Right renal cortex interstitium (tissue), 3 donors: Measurements from ENCODE around the gene CCND3. TPM values are rescaled to one million over a fixed set of nuclear protein-coding genes. Genes with fewer than 3 reads are reported as not detected.
"Not testable (repeated sequence)": the region's sequence is repeated elsewhere in the genome, so short reads cannot be mapped to it uniquely, and the experiment has no call there.

Experiments used
- DNase-seq, 3 donors: peaks; one replicate each; pipeline ENCODE4 v3.0.0-alpha.2; 2013; ENCODE audit warnings: low read depth in 3 of 3, low spot score in 2 of 3
- polyA plus RNA-seq, 3 donors: library from polyadenylated mRNA; unstranded; fragments of 120-200 nt; gene quantifications; one replicate each; pipeline ENCODE4 v1.2.1, GENCODE V29; 2013; ENCODE audit not compliant: insufficient read length in 3 of 3

The CCND3 gene
- polyA plus RNA-seq, 3 donors = 21.2 to 27.1 (median 22.9) TPM

DNA sequence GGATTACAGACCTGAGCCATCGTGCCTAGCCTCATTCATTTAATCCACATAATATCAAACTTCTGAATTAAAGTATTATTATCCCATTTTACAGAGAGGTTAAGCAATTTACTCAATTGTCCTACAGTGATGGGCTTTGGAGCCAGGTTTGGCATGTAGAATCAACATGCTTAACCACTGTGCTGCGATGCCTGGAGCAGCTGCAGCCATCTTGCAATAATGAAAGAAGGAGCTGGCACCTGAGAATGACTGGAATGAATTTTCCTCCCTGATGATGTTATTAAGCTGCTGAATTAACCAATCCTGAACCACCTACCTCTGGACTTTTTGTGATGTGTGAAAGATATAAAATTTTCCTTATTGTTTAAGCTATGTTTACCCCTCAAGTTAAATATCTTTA is 13.1 kb upstream of the CCND3 start:
- DNase-seq = no peak

DNA sequence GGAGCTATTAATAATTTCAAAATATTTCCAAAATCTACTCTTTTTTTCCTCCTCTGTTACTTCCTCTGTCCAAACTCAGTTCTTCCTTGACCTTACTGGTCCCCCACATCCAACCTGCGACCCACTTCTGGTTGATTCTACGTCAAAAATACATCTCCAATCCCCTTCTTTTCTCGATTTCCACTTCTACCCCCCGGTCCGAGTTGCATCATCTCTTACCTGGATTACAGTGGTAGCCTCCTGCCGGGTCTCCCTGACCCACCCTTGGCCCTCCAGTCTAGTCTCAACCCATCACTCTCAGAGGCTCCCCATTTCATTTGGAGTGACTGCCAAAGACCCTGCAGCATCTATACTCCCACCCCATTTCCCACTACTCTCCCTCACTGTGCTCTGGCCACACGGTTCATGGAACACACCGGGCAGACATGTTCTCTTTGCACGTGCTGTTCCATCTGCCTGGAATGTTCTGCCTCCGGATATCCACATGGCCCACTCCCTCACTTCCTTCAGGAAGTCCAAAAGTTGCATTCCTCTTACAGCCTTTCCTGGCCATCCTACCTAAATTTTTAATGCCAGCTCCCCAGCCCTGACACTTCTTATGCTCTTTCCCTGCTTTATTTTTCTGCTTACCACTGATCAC is 6.1 kb upstream of the CCND3 start:
- DNase-seq = no peak

DNA sequence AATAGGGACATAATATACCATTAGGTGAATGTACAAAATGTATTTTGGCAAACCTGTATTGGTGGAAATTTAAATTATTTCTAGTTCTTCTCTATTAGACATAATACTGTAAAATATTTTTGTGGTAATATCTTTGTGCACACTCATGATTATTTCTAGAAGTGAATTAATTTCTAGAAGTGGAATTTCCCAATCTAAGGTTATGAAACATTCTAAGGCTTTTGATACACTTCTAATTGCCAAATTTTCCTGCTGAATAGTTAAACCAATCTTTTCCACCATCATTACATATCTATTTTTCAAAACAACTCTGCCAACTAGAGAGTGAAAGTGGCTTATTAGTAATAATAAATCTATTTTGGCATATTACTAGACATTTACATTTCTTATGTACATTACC is 1.8 kb upstream of the CCND3 start:
- no peak for DNase-seq

DNA sequence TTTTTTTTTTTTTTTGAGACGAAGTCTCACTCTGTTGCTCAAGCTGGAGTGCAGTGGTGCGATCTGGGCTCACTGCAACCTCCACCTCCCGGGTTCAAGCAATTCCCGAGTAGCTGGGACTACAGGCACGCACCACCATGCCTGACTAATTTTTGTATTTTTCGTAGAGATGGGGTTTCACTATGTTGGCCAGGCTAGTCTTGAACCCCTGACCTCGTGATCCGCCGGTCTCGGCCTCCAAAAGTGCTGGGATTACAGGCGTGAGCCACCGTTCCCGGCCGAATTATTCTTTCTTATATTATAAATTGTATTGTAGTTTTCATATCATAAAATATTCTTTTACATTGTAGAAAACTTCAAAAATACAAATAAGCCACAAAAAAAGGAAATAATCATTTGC is 1.3 kb upstream of the CCND3 start:
- DNase-seq = not testable (repeated sequence)

DNA sequence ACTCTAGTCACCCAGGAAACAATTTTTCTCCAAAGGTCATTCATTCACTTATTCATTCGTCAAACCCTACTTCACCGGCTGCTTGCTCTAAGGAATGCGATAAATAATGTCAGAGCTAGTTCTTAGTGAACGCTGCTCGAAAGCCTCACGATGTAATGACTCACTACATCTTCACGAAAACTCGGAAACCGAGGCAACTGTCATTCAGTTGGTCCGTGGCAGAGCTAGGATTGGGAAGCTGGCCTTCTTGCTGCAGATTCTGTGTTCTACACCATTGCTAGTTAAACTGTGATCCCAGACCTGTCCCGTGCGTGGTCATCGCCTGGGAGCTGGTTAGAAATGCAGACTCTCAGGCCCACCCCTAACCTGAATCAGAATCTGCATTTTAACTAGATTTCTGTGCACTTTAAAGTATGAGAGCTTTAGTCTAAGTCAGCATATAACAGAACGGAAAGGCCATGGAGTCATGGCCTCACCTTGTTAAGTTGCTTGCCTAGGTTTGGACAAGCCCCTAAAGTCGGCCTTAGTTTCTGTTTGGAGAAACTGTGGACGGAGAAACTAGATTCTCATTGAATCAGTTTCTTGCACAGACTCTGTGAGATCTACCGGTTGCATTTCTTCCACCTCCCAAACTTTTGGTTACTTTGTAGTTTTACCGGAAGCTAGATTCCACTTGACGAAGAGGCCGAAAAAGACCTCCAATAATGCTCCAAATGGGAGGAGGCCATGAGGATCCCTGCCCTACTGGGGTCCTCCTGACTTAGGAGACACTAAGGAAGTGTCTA is 651 bp upstream of the CCND3 start:
- DNase-seq = peak in 1 of 3 donors; percentile 52

DNA sequence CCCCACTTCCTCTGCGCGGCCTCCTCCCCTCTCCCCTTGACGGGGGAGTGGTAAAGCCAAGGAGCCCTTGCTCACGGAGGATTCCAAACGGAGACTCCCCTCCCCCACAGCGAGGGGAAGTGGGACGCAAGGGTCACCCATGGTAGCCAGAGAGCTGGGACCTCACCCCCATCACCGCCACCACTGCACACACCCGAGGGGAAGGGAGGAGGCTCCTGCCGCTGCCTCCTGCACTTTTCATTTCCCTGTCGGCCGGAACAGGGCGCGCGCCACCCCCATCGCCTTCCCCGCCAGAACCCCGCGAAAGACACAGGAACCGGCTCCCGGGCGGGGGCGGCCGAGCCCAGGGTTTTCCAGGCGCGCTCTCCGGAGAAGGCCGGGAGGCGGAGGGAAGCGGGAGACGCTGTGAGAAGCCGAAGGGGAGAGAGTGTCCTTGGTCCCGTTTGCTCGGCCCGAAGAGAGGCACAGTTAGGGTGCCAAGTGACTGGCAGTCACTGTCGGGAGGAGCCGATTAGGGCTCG is 789 bp downstream of the CCND3 start:
- DNase-seq = no peak

DNA sequence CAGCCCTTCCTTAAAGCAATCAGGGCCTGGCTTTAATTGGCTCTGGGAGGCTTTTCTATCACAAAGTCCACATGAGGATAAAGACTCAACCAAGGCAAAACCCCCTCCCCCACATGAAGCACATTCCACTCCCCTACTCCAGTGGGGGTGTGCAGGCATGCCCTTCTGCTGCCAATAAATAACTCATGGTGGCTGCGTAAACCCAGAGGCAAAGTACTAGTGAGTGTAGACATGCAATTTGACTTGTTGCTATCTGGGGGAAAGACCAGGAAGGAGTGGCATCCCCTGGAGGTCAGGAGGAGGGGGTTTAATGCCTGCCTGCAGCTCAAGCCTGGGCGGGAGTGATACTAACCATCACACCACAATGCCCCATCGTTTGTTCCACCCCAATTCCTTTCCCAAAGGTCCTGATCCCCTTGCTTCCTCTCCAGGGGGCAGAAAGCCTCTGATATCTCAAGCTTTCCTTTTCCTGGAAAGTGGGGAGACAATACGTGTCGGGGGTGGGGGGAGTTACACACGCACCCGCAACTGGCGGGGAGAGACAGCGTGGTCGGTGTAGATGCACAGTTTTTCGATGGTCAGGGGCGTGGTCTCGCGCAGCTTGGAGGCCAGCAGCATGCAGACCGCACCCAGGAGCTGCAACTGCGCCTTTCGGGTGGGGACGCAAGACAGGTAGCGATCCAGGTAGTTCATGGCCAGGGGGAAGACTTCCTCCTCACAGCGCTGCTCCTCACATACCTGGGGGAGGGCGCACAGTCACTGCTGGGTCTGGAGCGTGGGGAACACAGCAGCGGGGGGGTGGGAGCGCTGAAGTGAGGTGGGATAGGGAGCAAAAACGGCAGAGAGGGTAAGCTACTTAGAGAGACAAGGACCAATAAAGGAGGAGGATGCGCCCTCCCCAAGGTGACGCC is 1.5 kb downstream of the CCND3 start:
- DNase-seq = no peak

DNA sequence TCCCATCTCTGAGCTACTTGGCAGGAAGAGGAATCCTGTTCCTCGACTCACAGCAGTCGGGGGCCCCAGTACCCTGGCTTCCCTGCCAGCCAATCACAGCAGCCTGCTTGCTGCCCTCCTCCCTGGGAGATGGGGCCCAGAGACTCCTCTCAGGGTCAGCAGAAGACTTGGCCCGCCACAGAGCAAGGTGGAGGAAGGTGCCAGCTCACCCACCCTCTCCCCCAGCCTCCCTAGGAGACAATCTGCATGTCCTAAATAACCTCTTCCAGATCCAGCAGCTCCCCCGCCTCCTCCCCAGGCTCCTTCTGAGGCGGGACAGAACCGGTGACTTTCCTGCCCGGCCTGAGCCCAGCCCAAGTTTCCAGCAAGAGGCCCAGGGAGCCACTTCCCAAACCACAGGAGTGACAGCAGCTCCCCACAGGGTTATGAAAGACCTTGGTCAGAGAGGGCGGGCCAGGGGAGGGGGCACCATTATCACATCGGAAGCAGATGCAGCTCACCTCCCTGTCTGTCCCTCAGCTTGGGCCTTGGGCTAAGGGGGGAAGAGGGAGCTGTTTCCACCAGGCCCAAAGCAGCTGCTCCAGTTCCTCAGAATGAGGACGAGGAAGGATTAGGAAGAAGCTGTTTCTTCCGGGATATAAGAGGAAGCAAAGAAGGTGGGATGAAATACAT is 2.3 kb downstream of the CCND3 start:
- no peak for DNase-seq

DNA sequence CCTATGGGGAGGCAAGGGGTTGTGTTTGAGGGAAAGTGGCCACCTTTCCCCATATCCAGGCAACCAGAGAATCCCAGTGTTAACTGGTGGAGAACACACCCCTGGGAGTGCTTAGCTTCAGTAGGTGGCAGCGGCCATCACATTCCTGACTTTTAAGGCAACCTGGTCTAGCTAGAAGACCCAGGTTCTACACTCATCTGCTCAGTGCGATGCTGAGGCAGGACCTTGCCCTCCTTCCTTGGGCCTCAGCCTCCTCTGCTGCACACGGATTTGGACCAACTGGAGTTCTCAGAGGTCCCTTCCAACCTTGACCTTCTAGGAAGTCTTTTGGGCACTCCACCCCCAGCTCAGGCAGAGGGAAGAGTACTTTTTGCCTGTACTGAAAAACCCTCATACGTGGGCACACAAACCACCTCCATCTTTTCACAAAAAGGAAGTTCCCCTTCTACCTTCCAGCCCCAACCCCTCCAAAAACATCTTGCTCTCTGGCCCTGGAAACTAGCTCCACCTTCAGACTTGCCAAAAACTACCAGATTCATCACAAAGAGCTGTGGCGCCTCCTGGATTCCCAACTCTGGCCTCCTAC is 2.9 kb downstream of the CCND3 start:
- DNase-seq = no peak

DNA sequence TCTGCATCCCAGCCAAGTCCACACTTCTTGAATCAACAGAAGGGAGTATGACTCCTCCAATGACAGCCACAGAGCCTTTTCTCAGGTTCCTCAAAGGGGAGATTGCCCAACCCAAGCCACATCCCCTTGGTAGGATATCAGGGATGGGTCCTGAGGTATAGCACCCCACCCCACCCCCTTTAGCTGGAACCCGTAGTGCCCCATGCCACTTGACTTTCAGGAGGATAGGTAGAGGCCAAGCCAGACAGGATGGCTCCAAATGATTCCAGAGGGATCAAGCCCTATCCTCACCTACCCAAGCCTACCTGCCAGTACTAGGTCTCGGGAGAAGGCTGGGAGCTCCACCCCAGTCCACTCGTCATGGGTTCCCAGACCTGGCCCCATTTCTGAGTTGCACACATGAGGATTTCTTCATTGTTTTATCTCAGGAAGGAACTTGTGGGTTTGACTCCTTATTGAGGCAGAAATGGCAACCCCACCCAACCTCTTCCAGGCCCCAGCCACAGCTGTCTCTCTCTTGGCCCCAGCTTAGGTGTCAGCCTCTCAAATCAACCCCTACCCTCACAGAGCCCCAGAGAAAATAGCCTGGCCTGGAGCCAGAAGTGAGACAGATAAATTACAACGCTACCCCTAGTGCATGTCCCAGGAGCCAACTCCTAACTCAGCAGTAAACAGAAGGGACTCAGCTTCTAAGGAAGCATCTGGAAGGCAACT is 3.6 kb downstream of the CCND3 start:
- DNase-seq = no peak

DNA sequence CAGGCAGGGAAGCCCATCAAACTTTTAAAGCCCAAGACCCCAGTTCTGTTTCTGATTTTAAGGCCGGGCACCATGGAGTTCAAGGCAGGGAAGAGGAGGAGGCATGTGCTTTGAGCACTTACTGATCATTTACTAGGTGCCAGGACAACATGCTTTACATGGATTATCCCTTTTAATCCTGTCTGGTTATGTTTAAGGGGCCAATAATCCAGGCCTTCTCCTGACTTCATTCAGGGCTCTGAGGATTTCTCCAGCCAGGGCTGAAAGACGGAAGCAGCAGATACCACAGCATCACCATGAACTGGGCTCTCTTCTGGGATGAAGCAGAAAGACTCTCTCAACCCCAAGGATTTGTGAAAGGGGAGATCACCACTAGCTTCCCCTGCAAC is 4.1 kb downstream of the CCND3 start:
- no peak for DNase-seq

DNA sequence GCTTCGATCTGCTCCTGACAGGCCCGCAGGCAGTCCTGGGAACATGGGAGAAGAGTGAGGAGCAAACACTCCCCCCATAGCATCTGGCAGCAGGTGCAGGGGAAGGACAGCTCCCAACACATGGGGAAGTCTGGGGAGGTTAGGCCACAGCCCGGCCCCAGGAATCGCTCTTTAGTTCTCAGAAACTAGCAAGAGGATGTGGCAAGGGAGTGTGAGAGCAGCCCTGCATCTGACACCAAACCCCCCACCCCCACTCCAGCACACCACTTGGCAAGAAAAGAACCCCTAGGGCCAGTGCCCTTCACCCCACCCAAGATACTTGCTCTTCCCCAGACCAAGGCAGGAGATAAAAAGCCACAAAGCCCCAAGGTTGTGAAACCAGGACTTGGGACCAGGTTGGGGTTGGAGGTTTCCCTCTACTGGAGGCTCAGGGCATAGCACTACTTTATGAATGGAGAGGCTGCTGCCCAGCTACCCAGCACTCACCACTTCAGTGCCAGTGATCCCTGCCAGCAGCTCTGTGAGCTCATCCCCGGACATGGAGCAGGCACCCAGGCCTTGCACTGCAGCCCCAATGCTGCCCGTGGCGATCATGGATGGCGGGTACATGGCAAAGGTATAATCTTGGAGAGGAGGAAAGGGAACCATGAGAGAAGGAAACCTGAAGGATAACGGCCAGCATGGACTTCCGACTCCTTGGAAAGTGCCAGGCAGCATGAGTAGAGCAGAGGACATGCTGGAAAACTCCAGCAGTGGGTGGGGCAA is 5.4 kb downstream of the CCND3 start:
- DNase-seq = peak in 1 of 3 donors; percentile 54

DNA sequence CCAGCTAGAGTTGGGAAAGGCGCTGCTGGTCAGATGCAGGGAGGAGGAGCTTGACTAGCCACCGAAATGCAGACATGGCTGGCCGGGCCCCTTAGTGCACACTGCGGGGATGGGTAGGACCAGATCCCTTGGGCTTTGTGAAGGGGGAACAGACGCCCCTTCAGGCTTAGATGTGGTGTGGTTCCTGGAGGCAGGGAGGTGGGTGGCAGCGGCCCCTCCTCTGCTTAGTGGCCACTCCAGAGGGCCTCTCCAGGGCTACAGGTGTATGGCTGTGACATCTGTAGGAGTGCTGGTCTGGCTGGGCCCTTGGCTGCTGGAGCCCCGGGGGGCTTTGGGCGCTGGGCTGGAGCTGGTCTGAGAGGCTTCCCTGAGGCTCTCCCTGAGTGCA is 5.9 kb downstream of the CCND3 start:
- no peak for DNase-seq

DNA sequence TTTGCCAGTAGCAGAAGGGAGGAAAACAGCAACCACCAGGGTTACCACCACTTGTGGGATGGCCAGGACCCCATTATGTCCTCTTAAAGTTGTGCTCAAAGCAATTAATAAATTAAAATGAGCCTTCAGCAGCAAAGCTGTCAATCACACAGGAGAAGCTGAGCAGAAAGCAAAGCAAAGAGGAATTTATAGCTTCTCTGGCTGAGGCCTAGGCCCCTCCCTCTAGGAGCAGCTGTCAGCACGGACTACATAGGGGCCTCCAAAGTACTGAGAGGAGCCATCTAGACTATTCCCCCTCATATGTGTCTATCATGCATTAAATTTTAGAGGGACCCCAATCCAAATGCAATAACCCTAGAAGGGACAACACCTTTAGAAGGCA is 6.4 kb downstream of the CCND3 start:
- DNase-seq = no peak

DNA sequence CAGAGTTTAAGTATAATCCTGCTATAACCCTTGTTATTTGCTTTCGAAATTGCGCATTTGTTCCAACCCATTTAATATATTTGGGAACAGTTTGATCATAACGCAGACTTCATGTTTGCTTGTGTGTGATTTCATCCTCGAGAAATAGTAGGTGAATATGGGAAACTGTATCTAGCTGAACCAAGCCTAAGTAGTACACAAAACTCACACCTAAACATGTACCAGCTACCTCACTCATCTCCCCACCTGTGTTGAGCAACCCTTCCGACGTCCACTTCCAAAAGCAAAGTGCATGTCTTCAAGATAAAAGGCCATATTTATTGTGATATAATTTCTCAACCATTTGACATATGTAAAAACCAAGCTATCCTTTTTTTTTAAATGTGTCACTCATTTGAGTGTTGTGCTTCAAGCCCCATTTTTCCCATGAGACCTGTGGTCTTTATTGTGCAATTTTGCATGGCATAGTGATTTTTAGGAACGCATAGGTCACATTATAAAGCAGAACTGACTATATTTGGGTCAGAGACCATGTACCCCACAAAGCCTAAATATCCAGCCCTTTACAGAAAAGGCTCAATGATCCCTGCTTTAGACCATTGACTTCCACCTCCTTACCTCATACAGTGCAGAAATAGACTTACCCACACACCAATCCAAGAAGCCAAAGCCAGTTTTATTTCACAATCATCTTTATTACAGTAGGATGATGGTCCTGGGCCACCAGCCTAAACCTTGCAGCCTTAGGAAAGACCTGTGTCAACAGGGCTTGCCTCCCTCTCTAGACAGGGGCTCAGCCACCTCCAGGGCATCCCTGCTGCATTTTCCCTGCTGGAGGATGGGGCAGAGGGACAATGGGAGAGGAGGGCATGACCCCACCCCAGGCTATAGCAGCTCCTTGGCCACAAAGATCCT is 7.1 kb downstream of the CCND3 start:
- no peak for DNase-seq

DNA sequence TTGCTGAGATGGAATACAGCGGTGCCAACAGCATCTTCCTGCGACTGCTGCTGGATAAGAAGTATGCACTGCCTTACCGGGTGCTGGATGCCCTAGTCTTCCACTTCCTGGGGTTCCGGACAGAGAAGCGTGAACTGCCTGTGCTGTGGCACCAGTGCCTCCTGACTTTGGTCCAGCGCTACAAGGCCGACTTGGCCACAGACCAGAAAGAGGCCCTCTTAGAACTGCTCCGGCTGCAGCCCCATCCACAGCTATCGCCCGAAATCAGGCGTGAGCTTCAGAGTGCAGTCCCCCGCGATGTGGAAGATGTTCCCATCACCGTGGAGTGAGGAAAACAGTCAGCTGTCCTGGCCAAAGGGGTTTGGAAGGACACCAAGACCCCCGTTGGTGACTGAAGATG is 9.2 kb downstream of the CCND3 start:
- no peak for DNase-seq

DNA sequence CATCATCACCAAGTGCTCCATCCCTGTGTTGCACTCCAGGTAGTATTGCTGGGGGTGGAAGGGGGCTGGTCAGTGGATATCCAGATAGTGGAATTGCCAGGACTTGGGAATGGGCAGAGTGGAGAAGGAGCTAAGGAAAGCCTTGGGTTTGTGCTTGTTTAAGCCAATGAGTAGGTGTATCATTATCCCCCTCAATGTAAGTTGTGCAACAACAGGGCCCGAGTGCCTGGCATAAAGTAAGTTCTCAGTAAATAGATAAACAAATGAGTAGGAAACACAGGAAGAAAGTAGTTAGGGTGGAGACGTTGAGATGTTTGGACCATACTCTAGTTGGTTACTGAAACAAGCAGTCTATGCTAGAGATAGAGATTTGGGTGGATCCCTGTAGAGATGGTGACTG is 9.8 kb downstream of the CCND3 start:
- no peak for DNase-seq

DNA sequence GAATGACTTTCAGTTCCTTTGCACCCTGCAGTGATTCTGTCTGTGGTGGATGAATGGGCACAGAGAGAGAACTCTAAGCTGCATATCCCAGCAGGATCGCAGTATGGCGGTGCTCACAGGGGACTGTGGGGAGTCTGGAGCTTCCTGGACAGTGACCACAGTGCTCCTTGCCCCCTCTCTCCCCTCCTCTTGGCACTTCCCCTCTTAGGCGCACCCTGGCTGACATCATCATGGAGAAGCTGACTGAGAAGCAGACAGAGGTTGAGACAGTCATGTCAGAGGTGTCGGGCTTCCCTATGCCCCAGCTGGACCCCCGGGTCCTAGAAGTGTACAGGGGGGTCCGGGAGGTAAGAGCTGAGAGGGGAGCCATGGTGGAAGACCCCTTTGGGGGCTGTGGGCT is 11.7 kb downstream of the CCND3 start:
- DNase-seq = no peak
